Astrocyte of the spinal cord (primary cell): Measurements from ENCODE around the gene TTL.
"Not testable (repeated sequence)": the region's sequence is repeated elsewhere in the genome, so short reads cannot be mapped to it uniquely, and the experiment has no call there.

Experiments used
- DNase-seq: peaks from one replicate; pipeline ENCODE4 v3.0.0; 2011; ENCODE audit warnings: low read depth, low spot score
- H3K4me3 ChIP-seq: 2 replicates; pipeline ENCODE4 v1.5.1; 2011; ENCODE audit warnings: low read depth, mild to moderate bottlenecking, low read length, moderate library complexity
- CTCF ChIP-seq: IDR thresholded peaks from 2 replicates; pipeline ENCODE4 v1.5.1; 2012; ENCODE audit warnings: low read depth, mild to moderate bottlenecking, low read length, inconsistent platforms
- in situ Hi-C: cut with HindIII; loops from 2 replicates; pipeline ENCODE4 v1.10.0; 2017; ENCODE audit warnings: low sequenced_read_pairs

The TTL gene

DNA sequence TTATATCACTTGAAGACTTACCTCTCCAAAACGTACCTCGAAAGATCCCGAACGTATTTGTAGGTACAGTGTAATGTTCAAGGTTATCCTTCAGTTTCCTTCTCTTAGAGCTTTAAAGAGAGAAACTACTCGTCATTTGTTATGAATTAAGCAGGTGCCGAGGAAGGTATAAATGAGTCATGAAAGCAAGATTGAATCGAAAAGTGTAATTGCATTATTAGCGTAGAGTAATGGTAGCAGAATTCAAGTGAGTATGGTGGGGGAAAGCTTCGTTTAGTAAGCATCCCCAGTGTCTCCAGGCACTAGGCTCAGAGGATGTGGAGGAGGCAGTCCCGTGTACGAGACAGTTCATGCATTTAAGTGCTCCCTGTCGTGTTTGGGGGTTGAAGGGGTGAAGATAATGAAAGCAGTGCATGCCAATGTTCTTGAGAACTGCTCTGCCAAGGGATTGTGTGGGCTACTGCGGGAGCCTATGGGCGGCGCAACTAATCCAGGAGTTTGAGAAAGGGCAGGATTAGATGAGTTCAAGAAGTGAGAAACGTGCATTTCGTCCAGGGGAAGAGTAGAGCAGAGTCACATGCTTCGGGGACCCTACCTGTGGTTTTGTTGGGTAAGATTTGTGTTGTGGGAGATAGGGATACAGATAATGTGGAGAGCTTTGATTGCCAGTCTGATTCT lies 61.2 kb downstream of the TTL start:
- H3K4me3 ChIP-seq, result peak overlapping the region; percentile 96
- TF ChIP-seq CTCF, result no peak
- DNase-seq, result peak; percentile 3
- in situ Hi-C loops, result no loop called here

- no peak overlapping the region for H3K4me3 ChIP-seq
- in situ Hi-C loops, result no loop called here
- TF ChIP-seq CTCF, result no peak
- DNase-seq, result peak; percentile 9
Measured at GRCh38 chr2:112547333-112547732, 65.4 kb downstream of the TTL start.

- DNase-seq, result no peak
Measured at GRCh38 chr2:112548980-112549379, 67.0 kb downstream of the TTL start.

GRCh38 chr2:112566104-112566503 lies 84.1 kb downstream of the TTL start:
- no peak for TF ChIP-seq CTCF
- no peak for DNase-seq
- in situ Hi-C loops, result no loop called here
- H3K4me3 ChIP-seq, result no peak overlapping the region

More at GRCh38 chr2:112548980-112549379, 67.0 kb downstream of the TTL start:
- TF ChIP-seq CTCF, result no peak
- in situ Hi-C loops, result no loop called here
- no peak overlapping the region for H3K4me3 ChIP-seq

DNA sequence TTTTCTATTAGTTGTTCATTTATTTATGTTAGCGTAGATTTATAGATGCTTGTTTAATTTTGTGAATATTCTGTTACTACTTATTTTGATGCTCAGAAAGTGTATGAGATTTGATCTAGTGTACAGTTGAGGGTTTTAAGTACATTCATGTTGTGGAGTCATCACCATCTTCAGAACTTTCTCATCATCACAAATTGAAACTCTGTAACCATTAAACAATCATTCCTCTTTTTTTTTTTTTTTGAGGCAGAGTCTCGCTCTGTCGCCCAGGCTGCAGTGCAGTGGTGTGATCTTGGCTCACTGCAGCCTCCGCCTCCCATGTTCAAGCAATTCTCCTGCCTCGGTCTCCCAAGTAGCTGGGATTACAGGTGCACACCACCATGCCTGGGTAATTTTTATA lies 84.6 kb downstream of the TTL start:
- in situ Hi-C loops, DNase-seq, H3K4me3 ChIP-seq: not testable (repeated sequence)

DNA sequence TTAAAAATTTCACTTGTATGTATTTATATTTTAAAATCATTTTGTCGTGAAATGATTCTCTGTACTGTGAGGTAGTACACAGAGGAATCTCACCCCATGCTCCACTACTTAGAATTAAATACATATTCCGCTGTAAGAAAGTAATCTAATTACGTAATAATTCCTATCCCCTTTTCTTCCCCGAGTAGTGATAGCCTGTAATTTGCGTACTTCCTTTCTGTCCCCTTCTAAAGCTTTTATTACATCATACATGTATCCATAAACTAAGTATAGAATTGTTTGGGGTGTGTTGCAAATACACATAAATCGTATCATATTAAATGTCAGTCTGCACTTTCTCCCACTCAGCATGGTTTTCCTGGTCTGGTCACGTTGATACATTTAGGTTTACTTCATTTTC lies 90.0 kb downstream of the TTL start:
- in situ Hi-C loops, result no loop called here
- DNase-seq, result no peak
- H3K4me3 ChIP-seq, result no peak overlapping the region
- TF ChIP-seq CTCF, result no peak

DNA sequence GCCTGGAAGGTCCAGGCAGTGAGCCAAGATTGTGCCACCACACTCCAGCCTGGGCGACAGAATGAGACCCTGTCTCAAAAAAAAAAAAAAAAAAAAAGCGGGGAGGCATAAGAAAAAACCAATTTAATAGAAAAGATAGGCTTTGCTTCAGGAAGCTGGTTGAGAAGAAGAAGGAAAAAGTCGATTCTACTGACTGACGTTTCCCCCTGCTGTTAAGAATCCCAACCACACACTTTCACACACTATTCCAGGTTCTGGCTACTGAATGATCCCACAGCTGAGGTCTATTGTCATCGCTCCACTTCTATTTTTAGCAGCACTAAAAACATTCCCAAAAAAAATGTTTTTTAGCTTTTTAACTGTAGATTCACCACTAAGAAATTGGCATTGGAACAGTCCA lies 95.8 kb downstream of the TTL start:
- no peak overlapping the region for H3K4me3 ChIP-seq
- DNase-seq, result peak; percentile 22
- in situ Hi-C loops, result no loop called here
- no peak for TF ChIP-seq CTCF
